Measurements from ENCODE around the gene KDM5C.
"Not testable (repeated sequence)": the region's sequence is repeated elsewhere in the genome, so short reads cannot be mapped to it uniquely, and the experiment has no call there.

Gene KDM5C

DNA sequence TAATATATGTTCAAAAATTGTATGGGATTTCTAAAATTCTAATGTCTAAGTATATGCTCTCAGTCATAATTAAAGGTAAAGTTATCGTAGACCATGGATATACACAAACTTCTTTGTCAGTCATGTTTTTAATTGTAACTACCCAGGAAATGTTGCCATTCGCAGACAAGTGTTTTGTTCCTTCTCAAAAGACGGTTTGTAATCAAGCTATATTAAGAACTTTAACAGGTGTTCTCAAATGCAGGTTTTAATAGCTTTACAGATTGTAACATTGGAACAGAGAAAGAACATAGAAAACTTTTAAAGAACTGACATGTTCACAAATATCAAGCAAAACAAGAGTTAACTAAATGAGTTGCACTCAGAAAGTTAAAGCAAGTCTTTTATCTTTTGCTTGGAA lies 58.9 kb downstream of the KDM5C start:
- TF ChIP-seq, protein P1, sequence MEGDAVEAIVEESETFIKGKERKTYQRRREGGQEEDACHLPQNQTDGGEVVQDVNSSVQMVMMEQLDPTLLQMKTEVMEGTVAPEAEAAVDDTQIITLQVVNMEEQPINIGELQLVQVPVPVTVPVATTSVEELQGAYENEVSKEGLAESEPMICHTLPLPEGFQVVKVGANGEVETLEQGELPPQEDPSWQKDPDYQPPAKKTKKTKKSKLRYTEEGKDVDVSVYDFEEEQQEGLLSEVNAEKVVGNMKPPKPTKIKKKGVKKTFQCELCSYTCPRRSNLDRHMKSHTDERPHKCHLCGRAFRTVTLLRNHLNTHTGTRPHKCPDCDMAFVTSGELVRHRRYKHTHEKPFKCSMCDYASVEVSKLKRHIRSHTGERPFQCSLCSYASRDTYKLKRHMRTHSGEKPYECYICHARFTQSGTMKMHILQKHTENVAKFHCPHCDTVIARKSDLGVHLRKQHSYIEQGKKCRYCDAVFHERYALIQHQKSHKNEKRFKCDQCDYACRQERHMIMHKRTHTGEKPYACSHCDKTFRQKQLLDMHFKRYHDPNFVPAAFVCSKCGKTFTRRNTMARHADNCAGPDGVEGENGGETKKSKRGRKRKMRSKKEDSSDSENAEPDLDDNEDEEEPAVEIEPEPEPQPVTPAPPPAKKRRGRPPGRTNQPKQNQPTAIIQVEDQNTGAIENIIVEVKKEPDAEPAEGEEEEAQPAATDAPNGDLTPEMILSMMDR (IDR thresholded peaks at IDR 0.05; ENCODE audit: insufficient read depth, low read depth, low read length, missing control alignments), result no peak
- no peak overlapping the region for H3K4me3 ChIP-seq (ENCODE audit: low read length)
- DNase-seq (ENCODE audit: low read depth), result no peak

DNA sequence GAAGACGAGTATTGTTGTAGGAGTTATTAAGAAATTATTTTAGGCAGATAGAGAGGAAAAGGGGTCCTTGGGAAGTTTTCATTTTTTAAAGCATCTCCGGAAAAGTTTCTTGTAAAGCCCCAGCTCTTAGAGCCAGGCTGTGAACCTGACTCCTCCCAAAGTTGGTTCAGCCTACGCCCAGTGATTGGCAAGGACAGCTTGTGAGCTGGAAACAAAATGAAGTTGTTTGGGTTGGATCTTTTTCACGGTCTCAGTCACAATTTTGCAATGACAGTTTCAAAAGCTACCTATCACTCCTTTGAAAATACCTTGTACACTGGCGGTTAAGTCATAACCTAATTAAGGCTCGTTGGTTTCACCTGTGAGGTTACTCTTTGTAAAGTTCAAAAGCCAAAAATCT lies 60.4 kb downstream of the KDM5C start:
- not testable (repeated sequence) for DNase-seq (ENCODE audit: low read depth); H3K4me3 ChIP-seq (ENCODE audit: low read length)

DNA sequence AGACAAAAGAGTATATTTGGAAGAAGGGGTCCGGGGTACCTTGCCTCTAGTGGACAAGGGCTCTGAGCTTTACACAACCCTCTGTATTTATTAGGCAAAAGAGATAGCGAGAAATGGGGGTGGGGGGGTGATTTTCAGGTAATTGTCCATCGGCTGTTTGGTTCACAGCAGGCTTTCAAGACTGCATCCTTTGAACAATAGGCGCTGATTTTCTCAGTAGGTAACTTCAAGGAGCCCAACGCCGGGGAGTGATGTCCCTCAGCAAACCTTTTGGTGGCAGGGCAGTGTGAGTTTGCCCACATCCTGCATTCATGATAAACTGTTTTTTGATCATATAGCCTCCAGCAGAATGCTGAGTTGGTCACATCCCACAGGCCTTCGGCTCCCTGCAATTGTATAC lies 61.6 kb downstream of the KDM5C start:
- DNase-seq (ENCODE audit: low read depth), result no peak
- H3K4me3 ChIP-seq (ENCODE audit: low read length), result no peak overlapping the region
- TF ChIP-seq, protein P1 (IDR thresholded peaks at IDR 0.05; ENCODE audit: insufficient read depth, low read depth, low read length, missing control alignments), result no peak

DNA sequence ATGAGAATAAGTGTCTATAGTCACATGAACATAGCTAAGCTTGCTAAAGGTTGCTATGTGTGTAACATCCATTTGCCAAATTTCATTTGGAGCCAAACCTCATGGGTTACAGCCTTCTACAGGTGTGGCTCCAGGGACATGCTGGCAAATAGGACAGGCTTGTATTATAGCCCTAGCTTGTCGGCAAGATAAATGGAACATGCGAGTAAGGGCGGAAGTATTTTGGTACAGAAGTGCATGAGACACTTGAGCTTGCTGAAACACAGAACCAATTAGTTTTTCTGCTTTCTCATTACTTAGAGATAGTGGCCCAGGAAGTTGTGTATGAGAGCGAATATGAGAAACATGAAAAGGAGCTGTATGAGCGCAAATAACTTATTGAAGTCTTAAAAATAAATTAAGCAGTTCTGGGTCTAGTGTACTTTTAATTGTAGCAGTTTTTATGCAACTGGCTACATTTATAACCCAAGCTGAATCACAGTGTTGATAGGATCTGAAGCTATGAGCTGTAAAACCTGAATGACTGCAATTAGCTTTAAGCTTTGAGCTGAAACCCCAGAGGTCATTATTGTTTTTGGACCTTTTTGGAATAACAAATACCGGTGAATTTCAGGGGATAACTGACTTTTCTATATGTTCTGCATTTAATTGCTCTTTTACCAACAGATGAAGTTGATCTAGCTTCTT lies 64.6 kb downstream of the KDM5C start:
- TF ChIP-seq, protein P1 (IDR thresholded peaks at IDR 0.05; ENCODE audit: insufficient read depth, low read depth, low read length, missing control alignments), result no peak
- H3K4me3 ChIP-seq (ENCODE audit: low read length), result no peak overlapping the region
- peak; percentile 29 for DNase-seq (ENCODE audit: low read depth)

DNA sequence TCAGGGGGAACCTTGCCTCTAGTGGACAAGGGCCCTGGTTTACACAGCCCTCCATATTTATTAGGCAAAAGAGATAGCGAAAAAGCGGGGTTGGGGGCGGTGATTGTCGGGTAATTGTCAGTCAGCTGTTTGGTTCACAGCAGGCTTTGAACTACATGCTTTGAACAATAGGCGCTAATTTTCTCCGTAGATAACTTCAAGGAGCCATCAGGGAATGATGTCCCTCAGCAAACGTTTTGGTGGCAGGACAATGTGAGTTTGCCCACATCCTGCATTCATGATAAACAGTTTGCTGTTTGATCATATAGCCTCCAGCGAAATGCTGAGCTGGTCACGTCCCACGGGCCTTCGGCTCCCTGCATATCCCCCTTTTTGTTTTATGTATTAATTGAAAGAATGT lies 65.8 kb downstream of the KDM5C start:
- TF ChIP-seq, protein P1 (IDR thresholded peaks at IDR 0.05; ENCODE audit: insufficient read depth, low read depth, low read length, missing control alignments), result no peak
- DNase-seq (ENCODE audit: low read depth), result no peak
- no peak overlapping the region for H3K4me3 ChIP-seq (ENCODE audit: low read length)

DNA sequence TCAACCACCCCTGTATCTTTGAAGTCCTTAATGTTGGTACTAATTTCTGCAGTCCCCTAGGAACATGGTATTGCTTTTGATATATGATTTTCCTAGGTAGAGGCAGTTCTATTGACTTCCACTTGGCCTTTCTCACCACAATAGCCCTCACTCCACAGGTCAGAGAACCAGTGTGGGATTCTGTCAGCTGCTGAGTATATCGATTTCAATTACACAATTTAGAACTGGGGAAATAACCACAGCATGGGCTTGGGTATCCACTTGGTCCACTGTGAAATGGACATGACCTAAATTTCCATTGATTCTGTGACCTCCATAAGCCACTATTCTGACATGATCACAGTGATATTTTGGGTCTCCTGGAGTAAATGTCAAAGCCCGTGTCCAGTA lies 68.8 kb downstream of the KDM5C start:
- TF ChIP-seq, protein P1 (IDR thresholded peaks at IDR 0.05; ENCODE audit: insufficient read depth, low read depth, low read length, missing control alignments), result no peak
- no peak for DNase-seq (ENCODE audit: low read depth)
- no peak overlapping the region for H3K4me3 ChIP-seq (ENCODE audit: low read length)

DNA sequence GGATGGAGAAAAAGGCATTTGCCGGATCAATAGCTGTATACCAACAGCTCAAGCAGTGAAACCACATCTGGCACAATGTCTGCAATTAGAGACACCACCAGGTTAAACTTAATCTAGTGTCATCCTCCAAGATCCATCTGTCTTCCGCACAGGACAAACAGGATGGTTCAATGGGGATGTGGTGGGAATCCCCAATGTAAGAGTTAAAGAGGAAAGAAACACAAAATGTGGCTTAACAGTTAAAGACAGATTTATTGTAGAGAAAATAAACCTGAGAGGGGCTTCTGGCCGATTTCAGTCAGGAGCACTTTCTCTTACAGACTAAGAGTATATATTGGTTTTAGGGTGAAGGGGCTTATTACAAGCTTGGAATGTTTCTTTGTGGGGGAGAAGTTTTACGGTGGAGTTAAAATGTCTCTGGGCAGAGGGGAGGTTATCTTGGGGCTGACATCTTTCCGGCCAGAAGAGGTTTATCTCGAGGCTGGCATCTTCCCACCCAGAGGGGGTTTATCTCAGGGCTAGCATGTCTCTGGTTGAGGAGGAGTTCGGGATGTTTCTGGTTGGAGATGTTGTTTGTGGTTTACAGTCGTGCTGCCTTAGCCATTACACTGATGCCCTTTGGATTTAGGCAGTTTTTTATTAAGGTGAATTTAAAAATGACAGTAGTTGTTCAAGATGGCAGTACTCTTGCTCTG lies 69.3 kb downstream of the KDM5C start:
- no peak for DNase-seq (ENCODE audit: low read depth)
- TF ChIP-seq, protein P1 (IDR thresholded peaks at IDR 0.05; ENCODE audit: insufficient read depth, low read depth, low read length, missing control alignments), result no peak
- no peak overlapping the region for H3K4me3 ChIP-seq (ENCODE audit: low read length)
